HG03135 (cell line): Measurements from ENCODE around the gene MICU1.
A peak's percentile ranks its signal among the peaks of the same experiment; 100 is the strongest.
"Not testable (repeated sequence)": the region's sequence is repeated elsewhere in the genome, so short reads cannot be mapped to it uniquely, and the experiment has no call there.

Source experiments
- ATAC-seq: cut with Tn5 transposase; IDR thresholded peaks from one replicate; pipeline ENCODE4 v1.9.1; 2021; ENCODE audit warnings: mild to moderate bottlenecking, moderate library complexity; ENCODE audit not compliant: unreplicated experiment

Gene MICU1

DNA sequence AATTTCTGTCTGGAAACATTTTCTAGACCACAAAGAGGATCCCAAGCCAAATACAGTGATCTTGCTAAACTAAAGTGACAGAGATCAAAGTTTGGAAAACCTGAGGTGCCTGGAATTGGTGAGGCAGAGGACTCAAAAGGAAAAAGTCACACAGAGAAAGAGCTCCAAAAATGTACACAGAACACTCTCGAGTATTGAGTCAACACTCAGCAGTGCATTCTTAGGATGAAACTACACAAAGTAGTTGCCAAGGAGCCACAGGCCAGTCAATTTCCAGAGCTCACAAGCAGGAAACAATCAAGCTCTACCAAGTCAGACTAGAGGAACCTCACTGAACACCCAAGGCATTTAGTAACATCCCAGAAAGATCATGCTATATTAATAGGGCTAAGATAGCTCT lies 61.3 kb downstream of the MICU1 start:
- ATAC-seq = no peak

DNA sequence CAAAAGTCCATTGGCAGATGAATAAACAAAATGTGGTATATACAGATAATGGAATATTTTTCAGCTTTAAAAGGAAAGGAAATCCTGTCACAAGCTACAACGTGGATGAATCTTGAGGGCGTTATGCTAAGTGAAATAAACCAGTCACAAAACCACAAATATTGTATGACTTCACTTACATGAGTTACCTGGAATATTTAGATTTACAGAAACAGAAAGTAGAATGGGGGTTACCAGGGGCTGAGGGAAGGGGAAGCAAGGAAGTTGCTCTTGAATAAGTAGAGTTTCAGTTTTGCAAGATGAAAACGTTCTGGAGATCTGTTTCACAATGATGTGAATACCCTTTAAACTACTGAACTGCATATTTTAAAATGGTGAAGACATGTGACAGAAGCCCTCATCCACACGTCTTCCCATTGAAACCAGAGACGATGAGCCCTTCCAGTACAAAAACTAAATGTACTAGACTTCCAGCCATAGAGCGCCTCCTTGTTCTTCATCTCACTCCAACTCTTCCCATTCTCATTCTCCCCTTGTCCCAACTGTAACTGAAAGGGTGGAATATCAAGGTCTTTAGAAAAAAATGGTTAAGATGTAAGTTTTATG lies 62.4 kb downstream of the MICU1 start:
- ATAC-seq = peak; percentile 76

DNA sequence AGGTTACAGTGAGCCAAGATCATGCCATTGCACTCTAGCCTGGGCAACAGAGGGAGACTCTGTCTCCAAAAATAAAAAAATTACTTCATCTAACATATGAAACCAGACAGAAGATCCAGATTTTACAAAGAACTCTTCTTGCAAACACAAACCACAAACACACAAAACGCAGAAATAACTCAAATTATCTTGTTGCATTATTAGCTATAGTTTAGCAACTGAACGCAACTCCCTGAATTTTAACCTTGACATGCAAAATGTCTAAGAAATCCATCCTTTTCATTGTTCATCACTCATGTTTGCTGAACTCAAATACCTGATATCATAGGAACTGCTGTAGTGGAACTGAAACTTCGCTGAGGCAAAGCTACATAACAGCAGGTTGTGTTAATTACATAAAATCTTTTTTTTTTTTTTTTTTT lies 64.1 kb downstream of the MICU1 start:
- no peak for ATAC-seq

DNA sequence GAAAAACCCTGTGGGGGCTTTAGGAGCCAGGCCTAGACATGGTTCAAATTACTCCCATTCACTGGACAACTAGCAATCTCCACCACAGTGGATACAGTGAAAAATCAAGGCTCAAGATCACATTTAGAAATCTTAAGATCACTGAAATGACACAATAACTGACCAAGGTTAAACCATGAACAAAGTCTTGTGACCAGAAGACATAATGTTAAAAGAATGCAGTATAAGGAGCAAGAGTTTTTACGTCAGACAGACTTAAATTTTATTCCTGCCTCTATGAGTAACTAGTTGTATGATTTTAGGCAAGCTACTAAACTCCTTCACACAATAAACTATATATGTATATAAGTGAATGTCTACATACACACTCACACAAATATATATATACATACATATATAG lies 68.5 kb downstream of the MICU1 start:
- ATAC-seq = no peak

DNA sequence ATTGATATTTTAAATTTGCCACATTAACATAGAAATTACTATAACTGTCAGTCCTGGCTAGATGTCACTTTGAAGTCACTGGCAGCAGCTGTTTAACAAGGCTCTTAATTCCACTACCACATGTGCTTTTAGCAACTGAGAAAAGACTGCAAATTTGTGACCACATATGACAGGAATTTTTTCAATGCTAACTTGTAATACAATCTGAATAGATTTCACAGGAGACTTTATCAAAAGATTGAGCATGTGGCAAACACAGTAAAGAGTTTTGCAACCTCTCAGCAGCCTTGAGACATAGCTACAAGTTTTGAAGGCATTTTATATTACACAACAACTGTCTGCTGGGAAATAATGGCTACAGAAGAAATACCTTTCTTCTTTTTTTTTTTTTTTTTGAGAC lies 73.0 kb downstream of the MICU1 start:
- ATAC-seq = no peak

DNA sequence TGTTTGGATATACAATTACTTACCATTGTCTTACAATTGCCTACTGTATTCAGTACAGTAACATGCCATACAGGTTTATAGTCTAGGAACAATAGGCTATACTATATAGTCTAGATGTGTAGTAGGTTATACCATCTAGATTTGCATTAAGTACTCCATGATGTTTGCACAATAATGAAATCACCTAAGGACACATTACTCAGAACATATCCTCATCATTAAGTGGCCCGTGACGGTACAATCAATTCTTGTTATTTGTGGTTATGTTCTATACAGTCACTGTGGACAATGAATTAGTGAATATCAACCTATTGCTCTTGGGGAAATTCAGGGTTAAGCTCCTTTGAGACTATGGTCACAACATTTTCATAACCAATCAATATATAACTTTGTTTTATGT lies 75.6 kb downstream of the MICU1 start:
- ATAC-seq = no peak

DNA sequence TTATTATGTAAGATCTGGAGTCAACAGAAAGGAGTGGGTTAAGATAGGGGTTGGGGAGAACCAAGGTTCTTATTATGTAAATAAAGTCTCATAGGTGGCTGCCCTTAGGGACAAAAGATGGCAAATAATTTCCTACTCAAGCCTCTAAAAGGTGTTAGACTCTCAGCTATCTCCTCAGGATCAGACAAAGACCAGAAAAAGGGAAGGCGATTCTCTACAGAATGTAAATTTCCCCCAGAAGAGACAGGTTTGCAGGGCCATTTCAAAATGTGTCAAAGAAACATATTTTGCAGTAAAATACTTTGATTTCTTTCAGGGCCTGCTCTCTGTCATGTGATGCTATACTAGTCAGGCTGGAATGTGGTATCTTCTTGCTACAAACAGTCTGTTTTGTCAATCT lies 80.3 kb downstream of the MICU1 start:
- ATAC-seq = no peak

DNA sequence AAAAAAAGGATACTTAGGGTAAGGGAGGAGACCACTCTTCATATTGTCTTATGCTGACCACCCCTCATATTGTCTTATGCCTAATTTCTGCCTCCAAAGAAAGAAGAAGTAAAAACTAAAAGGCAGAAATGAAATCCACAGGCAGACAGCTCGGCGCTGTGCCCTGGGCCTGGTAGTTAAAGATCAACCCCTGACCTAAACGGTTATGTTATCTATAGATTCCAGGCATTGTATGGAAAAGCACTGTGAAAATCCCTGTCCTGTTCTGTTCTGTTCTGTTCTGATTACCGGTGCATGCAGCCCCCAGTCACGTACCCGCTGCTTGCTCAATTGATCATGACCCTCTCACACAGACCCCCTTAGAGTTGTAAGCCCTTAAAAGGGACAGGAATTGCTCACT lies 82.0 kb downstream of the MICU1 start:
- ATAC-seq = not testable (repeated sequence)

DNA sequence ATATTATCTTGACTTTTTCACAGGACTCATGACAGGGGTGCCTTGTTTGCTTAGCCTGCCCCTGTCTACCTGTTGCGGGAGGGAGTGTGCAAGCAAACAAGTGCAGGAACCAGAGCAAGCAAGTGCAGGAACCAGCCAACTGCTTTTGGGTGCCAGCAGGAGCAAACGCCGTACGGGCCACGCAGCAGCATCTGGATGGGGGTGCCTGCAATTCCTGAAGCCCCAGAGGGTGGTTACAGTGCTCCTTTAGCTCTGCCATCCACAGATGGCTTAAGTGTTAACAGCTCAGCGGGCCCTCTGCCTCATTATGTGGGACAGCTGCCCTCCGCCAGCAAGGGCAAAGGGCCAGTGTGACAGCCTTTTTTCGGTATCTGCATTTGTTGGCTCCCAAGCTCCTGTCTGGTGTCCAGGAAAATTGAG lies 83.5 kb downstream of the MICU1 start:
- no peak for ATAC-seq

DNA sequence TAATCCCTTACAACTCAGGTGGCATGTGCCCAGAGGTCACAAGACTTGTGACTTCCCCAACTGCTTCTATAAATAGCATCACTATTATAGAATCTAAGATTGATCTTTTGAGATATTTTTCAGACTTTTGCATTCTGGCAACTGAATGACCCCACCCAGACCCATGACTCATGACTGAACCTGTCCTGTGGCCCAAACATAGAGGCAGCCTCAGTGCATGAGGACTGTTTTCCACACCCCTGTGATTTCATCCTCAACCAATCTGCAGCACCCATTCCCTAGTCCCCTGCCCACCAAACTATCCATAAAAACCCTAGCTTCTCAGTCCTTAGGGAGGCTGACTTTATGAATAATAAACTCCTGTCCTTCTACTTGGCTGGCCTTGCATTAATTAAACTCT lies 84.5 kb downstream of the MICU1 start:
- no peak for ATAC-seq

DNA sequence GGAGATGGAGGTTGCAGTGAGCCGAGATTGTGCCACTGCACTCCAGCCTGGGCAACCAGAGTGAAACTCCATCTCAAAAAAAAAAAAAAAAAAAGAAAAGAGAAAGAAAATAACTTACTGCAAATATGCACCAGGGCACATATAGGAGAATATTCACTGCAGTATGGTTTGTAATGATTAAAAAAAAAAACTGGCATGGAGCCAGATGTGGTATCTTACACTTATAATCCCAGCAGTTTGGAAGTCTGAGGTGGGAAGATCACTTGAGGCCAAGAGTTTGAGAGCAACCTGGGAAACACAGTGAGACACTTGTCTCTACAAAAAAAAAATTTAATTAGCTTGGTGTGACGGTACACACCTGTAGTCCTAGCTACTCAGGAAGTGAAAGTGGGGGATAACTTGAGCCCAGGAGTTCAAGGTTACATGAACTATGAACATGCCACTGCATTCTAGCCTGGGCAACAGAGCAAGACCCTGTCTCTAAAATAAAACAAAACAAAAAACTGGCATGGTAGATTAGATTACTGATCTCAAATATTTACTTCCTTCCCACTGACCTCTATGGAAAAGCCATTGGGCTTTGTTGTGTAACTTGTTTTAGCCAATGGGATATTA lies 85.6 kb downstream of the MICU1 start:
- ATAC-seq = no peak

DNA sequence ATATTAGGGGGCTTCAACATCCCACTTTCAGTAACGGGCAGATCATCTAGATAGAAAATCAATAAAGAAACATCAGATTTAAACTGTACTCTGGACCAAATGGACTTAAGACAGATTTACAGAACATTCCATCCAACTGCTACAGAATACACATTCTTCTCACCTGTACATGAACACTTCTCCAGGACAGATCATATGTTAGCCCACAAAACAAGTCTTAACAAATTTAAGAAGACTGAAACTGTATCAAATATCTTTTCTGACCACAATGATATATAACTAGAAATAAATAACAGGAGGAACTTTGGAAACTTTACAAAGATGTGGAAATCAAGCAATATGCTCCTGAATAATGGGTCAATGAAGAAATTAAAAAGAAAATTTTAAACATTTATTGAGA lies 86.7 kb downstream of the MICU1 start:
- ATAC-seq = no peak

DNA sequence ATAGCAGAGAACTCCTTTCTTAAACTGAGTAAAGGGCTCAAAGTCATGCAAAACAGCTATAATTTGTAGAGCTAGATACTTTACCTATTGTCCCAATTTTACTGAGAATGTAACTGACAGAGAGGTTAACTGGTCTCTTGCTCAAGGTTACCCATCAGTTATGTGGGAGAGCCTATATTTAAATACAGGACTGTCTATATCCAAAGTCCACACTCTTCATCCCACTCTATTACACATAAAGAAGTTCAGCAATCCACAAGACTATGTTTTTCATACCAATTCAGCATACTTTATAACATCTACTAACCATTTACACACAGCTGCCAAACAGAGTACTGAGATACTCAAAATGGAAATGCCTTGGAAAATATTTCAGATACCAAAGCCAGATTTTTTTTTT lies 100.2 kb downstream of the MICU1 start:
- no peak for ATAC-seq

DNA sequence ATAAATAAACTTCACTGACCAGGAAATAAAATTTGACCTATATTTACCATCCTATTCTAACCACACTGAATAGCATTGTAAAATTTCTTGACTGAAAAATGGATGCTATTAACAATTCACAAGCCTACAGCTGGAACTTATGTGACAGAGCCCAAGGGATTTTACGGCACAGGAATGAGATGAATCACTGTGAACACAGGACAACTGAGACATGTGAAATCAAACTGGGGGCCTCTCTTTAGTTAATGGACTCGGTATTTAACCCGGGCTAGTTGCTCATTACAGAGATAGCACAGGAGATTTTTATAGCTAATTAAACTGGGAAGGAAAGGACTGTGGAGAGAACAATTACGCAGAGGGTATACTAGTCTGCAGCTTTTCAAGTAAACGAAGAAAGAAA lies 100.6 kb downstream of the MICU1 start:
- ATAC-seq = no peak

DNA sequence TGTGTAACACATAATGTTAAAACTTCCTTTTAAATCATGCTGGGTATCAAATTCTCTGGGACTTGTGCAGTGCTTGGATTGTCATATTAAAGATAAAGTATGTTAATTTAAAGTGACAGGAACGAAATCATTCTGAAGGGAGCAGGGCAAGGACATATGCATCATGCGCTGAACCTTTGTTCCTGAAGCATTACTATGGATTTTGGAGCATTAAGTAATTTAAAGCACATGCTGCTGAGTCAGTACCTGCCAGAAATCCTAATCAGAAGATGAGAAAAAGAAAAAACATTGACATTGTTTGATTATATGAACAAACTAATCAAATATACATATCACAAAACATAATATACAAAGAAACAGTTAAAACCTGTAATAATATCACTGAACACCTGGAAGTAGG lies 101.4 kb downstream of the MICU1 start:
- no peak for ATAC-seq

DNA sequence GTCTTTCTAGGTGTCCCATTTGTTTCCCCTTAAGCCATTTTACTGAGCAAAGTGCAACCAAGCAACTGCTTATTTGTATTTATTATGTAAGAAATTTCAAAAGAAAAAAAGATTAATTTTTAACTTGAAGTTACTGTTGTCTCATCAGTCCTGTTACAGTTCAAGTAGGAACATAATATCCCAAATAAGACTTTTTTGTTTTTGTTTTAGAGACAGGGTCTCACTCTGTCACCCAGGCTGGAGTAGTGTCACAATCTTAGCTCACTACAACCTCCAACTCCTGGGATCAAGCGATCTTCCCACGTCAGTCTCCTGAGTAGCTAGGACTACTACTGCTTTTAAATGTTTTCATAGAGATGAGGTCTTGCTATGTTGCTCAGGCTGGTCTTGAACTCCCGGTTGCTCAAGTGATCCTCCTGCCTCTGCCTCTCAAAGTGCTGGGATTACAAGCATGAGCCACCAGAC lies 101.9 kb downstream of the MICU1 start:
- no peak for ATAC-seq

DNA sequence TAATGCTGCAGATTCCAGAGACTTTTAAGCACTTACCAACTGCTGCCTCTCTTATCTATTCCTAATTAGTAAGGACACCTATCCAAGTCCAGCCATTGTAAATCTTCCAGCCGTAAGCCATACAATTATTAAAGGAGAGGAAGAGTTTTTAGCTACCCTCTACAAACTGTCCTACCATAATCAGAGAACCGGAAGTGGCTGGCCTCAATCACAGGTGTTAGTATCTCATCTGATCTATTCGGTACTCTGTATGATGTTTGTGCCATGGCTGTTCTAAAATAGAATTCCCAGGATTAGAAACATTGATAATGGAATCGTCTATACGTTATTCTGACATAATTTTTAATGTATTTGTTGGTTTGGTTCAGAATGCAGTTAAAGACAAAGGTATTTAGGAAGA lies 102.8 kb downstream of the MICU1 start:
- ATAC-seq = no peak

DNA sequence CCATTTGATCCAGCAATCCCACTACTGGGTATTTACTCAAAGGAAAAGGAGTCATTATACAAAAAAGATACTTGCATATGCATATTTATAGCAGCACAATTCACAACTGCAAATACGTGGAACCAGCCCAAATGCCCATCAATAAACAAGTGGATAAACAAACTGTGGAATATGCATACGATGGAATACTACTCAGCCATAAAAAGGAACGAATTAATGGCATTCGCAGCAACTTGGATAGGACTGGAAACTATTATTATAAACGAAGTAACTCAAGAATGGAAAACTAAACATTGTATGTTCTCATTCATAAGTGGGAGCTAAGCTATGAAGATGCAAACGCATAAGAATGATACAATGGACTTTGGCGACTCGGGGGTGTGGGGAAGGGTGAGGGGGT lies 108.6 kb downstream of the MICU1 start:
- ATAC-seq = no peak

DNA sequence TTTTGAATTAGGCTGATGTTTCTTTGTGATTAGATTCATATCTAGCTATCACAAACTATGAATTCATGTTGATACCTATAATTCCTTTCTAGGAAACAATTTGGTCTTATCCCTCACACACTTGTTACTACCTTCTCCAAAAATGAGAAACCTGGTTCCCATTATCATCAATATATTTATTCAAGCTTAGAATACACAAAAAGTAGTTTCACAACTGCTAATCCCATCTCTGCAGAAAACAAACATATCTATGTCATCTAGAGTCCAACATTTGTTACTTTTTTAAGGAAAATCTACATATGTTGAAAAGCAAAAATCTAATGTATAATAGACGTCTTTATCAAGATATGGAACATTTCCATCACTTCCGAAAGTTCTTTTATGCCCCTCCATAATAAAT lies 110.4 kb downstream of the MICU1 start:
- no peak for ATAC-seq

DNA sequence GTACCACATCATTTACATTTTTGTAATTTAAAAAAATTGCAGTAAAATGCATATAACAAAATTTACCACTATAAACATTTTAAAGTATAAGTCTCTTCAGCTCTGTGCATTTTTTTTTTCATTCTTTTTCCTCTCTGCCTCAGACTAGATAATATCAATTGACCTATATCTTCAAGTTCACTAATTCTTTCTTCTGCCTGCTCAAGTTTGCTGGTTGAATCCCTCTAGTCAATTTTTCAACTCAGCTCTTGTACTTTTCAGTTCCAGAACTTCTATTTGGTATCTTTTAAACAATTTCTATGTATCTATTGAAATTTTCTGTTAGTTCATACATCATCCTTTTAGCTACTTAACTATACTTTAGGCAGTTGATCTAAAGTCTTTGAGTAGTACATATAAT lies 112.0 kb downstream of the MICU1 start:
- ATAC-seq = no peak

DNA sequence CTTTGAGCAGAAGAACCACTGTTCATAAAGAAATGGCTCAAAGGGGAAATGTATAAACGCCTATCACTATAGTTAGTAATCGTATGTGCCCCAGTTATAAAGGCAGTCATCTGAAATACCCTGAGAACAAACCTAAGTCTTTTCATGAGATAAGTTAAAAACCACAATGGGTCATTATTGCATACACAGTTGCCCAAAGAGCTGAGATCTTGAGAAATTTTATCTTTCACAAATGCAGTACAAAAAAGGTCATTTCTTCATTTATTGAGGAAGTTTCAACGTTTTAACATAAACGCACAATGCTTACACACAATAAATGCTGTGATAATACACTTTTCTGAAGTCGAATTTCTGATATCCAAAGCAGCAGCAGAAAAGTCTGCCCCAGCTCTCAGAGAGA lies 114.4 kb downstream of the MICU1 start:
- ATAC-seq = no peak

DNA sequence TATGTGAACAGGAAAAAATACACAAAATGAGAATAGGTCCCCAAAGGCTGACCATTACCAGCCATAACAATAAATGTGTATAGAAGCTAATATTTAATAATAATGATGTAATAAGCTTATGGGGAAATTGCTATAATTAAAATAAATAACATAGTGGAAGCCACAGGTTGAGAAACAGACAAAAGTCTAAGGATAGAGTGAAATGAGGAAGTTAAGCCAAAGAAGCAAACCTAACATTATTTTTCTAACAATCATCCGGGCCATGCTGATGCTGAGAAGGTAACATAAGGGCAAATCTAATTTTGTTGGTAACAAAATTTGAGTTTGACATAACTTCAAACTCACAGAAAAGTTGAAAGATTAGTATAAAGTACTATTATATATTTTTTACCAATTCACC lies 115.9 kb downstream of the MICU1 start:
- no peak for ATAC-seq

DNA sequence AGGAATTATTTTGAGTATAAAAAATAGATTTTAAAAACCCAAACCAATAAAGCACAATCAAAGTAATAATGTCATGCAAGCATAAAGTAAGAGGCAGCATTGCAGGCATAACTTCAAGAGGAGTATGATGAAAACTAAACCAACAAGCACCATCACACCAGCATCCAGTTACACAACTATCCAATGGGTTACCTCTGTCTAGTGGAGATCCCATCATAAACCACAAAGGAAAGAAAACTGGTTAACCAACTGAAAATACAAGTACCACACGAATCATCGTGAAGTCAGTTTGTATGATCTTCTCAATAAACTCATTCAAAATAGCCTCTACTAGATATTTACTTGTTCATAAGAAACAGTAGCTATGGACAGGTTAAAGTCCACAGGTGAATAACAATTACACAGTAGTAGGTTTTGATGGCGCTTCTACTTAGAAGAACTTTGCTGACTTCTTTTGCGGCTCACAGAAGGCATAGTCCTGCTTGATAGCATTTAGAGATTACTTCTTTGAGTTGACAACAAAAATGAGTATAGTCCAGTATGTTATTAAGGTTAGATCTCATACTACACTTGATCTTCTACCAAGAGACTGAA lies 116.6 kb downstream of the MICU1 start:
- no peak for ATAC-seq
